GM23338 (cell line): ENCODE results near the gene DAB2. TPM values are rescaled to one million over a fixed set of nuclear protein-coding genes. Genes with fewer than 3 reads are reported as not detected.

Experiments
- ATAC-seq: fragments of 200-7000 bp; cut with Tn5 transposase; 3 replicates; pipeline ENCODE4 v1.9.1; 2020
- DNase-seq: peaks from one replicate; pipeline ENCODE4 v3.0.0-alpha.2; 2015; ENCODE audit warnings: low spot score
- H2AFZ ChIP-seq: fragments of 200-600 bp; sonication (generic); 2 replicates; pipeline ENCODE4 v1.8.0; 2016; ENCODE audit warnings: antibody characterized with exemption, mild to moderate bottlenecking, moderate library complexity
- H3F3A ChIP-seq: fragments of 200-600 bp; sonication (generic); replicated peaks from 2 replicates; pipeline ENCODE4 v1.8.0; 2017; ENCODE audit warnings: antibody characterized with exemption, mixed run types, low read depth
- H3K27ac ChIP-seq: fragments of 200-600 bp; sonication (generic); 2 replicates; pipeline ENCODE4 v1.6.1; 2016; ENCODE audit warnings: low read depth
- H3K27me3 ChIP-seq: fragments of 200-600 bp; sonication (generic); 2 replicates; pipeline ENCODE4 v1.8.0; 2016; ENCODE audit warnings: mild to moderate bottlenecking, mixed run types, moderate library complexity; ENCODE audit not compliant: insufficient read depth
- H3K36me3 ChIP-seq: fragments of 200-600 bp; sonication (generic); 2 replicates; pipeline ENCODE4 v1.8.0; 2016; ENCODE audit warnings: mild to moderate bottlenecking; ENCODE audit not compliant: insufficient read depth
- H3K4me1 ChIP-seq: fragments of 200-600 bp; sonication (generic); 2 replicates; pipeline ENCODE4 v1.8.0; 2016; ENCODE audit warnings: mild to moderate bottlenecking, moderate library complexity; ENCODE audit not compliant: insufficient read depth
- H3K4me2 ChIP-seq: fragments of 200-600 bp; sonication (generic); 2 replicates; pipeline ENCODE4 v1.7.1; 2017; ENCODE audit warnings: mixed run types
- H3K4me3 ChIP-seq: fragments of 200-600 bp; sonication (generic); 2 replicates; pipeline ENCODE4 v1.6.1; 2016; ENCODE audit warnings: mixed run types
- H3K79me2 ChIP-seq: fragments of 200-600 bp; sonication (generic); replicated peaks from 2 replicates; pipeline ENCODE4 v1.8.0; 2017; ENCODE audit warnings: mild to moderate bottlenecking; ENCODE audit not compliant: insufficient read depth
- H3K9me2 ChIP-seq: fragments of 200-600 bp; sonication (generic); 2 replicates; pipeline ENCODE4 v1.8.0; 2017; ENCODE audit not compliant: insufficient read depth
- H4K20me1 ChIP-seq: fragments of 200-600 bp; sonication (generic); replicated peaks from 2 replicates; pipeline ENCODE4 v1.8.0; 2017; ENCODE audit warnings: mild to moderate bottlenecking; ENCODE audit not compliant: insufficient read depth
- H3K27ac Mint-ChIP-seq: 2 replicates; pipeline ENCODE4 v1.8.0; 2020; ENCODE audit warnings: inconsistent platforms, mild to moderate bottlenecking, moderate library complexity, mixed read lengths
- H3K27me3 Mint-ChIP-seq: 3 replicates; pipeline ENCODE4 v1.8.0; 2022; ENCODE audit warnings: low read depth, mild to moderate bottlenecking, moderate library complexity, mixed read lengths, inconsistent platforms; ENCODE audit not compliant: insufficient read depth, poor library complexity
- H3K36me3 Mint-ChIP-seq: 3 replicates; pipeline ENCODE4 v1.8.0; 2021; ENCODE audit warnings: low read depth, mild to moderate bottlenecking, inconsistent platforms, moderate library complexity, mixed read lengths
- H3K4me1 Mint-ChIP-seq: 3 replicates; pipeline ENCODE4 v1.8.0; 2020; ENCODE audit warnings: mild to moderate bottlenecking, inconsistent platforms, mixed read lengths
- H3K4me3 Mint-ChIP-seq: 3 replicates; pipeline ENCODE4 v1.8.0; 2021; ENCODE audit warnings: moderate library complexity, mild to moderate bottlenecking, inconsistent platforms, mixed read lengths
- H3K9me3 Mint-ChIP-seq: 3 replicates; pipeline ENCODE4 v1.8.0; 2020; ENCODE audit warnings: moderate library complexity, mild to moderate bottlenecking, inconsistent platforms, mixed read lengths
- CREB1 ChIP-seq: fragments of 250-450 bp; sonication (Bioruptor Pico); IDR thresholded peaks from 2 replicates; pipeline ENCODE4 v1.5.0; 2020; ENCODE audit warnings: low read depth, mild to moderate bottlenecking, moderate library complexity
- EZH2 ChIP-seq: fragments of 200-600 bp; sonication (generic); IDR thresholded peaks from one replicate; pipeline ENCODE4 v1.8.0; 2017; ENCODE audit warnings: antibody characterized with exemption, mild to moderate bottlenecking, low read depth; ENCODE audit not compliant: unreplicated experiment
- EZH2phosphoT487 ChIP-seq: fragments of 200-600 bp; sonication (generic); IDR thresholded peaks from one replicate; pipeline ENCODE4 v1.8.1; 2018; ENCODE audit warnings: antibody characterized with exemption; ENCODE audit not compliant: unreplicated experiment
- JUNB ChIP-seq: IDR thresholded peaks from one replicate; pipeline ENCODE4 v1.6.1; 2016; ENCODE audit warnings: antibody characterized with exemption; ENCODE audit not compliant: unreplicated experiment
- NANOG ChIP-seq: IDR thresholded peaks from 2 replicates; pipeline ENCODE4 v1.6.1; 2016; ENCODE audit warnings: antibody characterized with exemption, borderline replicate concordance
- POLR2AphosphoS5 ChIP-seq: IDR thresholded peaks from 2 replicates; pipeline ENCODE4 v1.6.1; 2016; ENCODE audit warnings: antibody characterized with exemption, low read depth
- STAT1 ChIP-seq: IDR thresholded peaks from one replicate; pipeline ENCODE4 v1.6.1; 2016; ENCODE audit warnings: antibody characterized with exemption; ENCODE audit not compliant: unreplicated experiment
- ZNF114 ChIP-seq: fragments of 250-450 bp; sonication (Bioruptor Pico); IDR thresholded peaks from 2 replicates; pipeline ENCODE4 v1.5.0; 2020; ENCODE audit warnings: mild to moderate bottlenecking, moderate library complexity
- ZNF331 ChIP-seq: fragments of 250-450 bp; sonication (Bioruptor Pico); IDR thresholded peaks from 2 replicates; pipeline ENCODE4 v1.5.0; 2020; ENCODE audit warnings: low read depth, mild to moderate bottlenecking, moderate library complexity
- polyA plus RNA-seq: library from polyadenylated mRNA; unstranded; fragments of >200 nt; fragmentation: Nextera tagmentation; extraction: Ambion mirVana; gene quantifications from 2 replicates; pipeline ENCODE4 v1.2.1, GENCODE V29; 2016
- total RNA-seq: library from RNA; depleted of rRNA; stranded (reverse); fragments of >200 nt; shearing (Covaris generic); gene quantifications from 2 replicates; pipeline ENCODE4 v1.2.3, GENCODE V29; 2014
- TF ChIP-seq, protein P1 (sequence below), 2 experiments: fragments of 200-600 bp in 1 of 2; sonication (generic) in 1 of 2; conservative IDR thresholded peaks; 2 replicates each; pipeline versions ENCODE4 v1.5.1 to v1.6.1; 2016 to 2017; ENCODE audit warnings: antibody characterized with exemption in 2 of 2, low read depth in 2 of 2, mild to moderate bottlenecking in 2 of 2, moderate library complexity in 1 of 2
- TF ChIP-seq, protein P2 (sequence below): IDR thresholded peaks from one replicate; pipeline ENCODE4 v1.6.1; 2018; ENCODE audit warnings: antibody characterized with exemption; ENCODE audit not compliant: unreplicated experiment
- TF ChIP-seq, protein P3 (sequence below): fragments of 250-450 bp; sonication (Bioruptor Pico); IDR thresholded peaks from 2 replicates; pipeline ENCODE4 v1.5.0; 2020; ENCODE audit warnings: mild to moderate bottlenecking, moderate library complexity
- TF ChIP-seq, protein P4 (sequence below): IDR thresholded peaks from 2 replicates; pipeline ENCODE4 v1.6.1; 2016; ENCODE audit warnings: antibody characterized with exemption

Gene DAB2
- total and polyA plus RNA-seq, 2 experiments from 2014 or later = 6.4 to 8.4 TPM

DNA sequence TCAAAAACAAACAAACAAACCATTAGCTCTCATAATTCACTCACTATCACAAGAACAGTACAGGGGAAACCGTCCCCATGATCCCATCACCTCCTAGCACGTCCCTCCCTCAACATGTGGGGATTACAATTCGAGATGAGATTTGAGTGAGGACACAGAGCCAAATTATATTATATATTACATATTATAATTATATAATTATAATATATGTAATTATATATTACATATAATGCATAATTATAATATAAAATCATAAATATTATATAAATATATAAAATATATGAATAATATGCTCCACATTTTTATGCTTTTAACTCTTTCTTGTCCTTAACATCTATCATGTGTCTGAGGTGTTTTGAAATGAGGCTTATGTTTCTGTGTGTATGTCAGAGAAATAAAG, 57.1 kb downstream of the DAB2 start:
- Histone ChIP-seq H3K27ac (no peak overlapping the region), H3K9me2 (0 out of 2 replicates have a peak, but pooled peaks cover 3% of the 10 kb centered on the region), H3K79me2 (no peaks in the 10 kb centered on the region), H3F3A (no peaks in the 10 kb centered on the region), H3K36me3 (no peaks in the 10 kb centered on the region), H4K20me1 (no peaks in the 10 kb centered on the region), H2AFZ (no peak overlapping the region), H3K27me3 (no peaks in the 10 kb centered on the region), H3K4me1 (peaks cover 6% of the 10 kb centered on the region; the same call in 1 of the 2 replicates), H3K4me3 (no peak overlapping the region), H3K4me2 (no peak overlapping the region)
- peaks cover 5% of the 10 kb centered on the region for H3K27me3 Mint-ChIP-seq
- TF ChIP-seq JUNB (no peak), EZH2 (no peak), NANOG (no peak), ZNF331 (CRISPR knock-in tag) (no peak), ZNF114 (CRISPR knock-in tag) (no peak), STAT1 (no peak), POLR2AphosphoS5 (no peak), EZH2phosphoT487 (no peak), CREB1 (CRISPR knock-in tag) (no peak)
- TF ChIP-seq, protein P1, sequence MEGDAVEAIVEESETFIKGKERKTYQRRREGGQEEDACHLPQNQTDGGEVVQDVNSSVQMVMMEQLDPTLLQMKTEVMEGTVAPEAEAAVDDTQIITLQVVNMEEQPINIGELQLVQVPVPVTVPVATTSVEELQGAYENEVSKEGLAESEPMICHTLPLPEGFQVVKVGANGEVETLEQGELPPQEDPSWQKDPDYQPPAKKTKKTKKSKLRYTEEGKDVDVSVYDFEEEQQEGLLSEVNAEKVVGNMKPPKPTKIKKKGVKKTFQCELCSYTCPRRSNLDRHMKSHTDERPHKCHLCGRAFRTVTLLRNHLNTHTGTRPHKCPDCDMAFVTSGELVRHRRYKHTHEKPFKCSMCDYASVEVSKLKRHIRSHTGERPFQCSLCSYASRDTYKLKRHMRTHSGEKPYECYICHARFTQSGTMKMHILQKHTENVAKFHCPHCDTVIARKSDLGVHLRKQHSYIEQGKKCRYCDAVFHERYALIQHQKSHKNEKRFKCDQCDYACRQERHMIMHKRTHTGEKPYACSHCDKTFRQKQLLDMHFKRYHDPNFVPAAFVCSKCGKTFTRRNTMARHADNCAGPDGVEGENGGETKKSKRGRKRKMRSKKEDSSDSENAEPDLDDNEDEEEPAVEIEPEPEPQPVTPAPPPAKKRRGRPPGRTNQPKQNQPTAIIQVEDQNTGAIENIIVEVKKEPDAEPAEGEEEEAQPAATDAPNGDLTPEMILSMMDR (conservative IDR thresholded peaks at IDR 0.05; ENCODE audit: low read depth in 2 of 2) = no peak
- TF ChIP-seq, protein P2, sequence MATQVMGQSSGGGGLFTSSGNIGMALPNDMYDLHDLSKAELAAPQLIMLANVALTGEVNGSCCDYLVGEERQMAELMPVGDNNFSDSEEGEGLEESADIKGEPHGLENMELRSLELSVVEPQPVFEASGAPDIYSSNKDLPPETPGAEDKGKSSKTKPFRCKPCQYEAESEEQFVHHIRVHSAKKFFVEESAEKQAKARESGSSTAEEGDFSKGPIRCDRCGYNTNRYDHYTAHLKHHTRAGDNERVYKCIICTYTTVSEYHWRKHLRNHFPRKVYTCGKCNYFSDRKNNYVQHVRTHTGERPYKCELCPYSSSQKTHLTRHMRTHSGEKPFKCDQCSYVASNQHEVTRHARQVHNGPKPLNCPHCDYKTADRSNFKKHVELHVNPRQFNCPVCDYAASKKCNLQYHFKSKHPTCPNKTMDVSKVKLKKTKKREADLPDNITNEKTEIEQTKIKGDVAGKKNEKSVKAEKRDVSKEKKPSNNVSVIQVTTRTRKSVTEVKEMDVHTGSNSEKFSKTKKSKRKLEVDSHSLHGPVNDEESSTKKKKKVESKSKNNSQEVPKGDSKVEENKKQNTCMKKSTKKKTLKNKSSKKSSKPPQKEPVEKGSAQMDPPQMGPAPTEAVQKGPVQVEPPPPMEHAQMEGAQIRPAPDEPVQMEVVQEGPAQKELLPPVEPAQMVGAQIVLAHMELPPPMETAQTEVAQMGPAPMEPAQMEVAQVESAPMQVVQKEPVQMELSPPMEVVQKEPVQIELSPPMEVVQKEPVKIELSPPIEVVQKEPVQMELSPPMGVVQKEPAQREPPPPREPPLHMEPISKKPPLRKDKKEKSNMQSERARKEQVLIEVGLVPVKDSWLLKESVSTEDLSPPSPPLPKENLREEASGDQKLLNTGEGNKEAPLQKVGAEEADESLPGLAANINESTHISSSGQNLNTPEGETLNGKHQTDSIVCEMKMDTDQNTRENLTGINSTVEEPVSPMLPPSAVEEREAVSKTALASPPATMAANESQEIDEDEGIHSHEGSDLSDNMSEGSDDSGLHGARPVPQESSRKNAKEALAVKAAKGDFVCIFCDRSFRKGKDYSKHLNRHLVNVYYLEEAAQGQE = no peak
- TF ChIP-seq, protein P3, sequence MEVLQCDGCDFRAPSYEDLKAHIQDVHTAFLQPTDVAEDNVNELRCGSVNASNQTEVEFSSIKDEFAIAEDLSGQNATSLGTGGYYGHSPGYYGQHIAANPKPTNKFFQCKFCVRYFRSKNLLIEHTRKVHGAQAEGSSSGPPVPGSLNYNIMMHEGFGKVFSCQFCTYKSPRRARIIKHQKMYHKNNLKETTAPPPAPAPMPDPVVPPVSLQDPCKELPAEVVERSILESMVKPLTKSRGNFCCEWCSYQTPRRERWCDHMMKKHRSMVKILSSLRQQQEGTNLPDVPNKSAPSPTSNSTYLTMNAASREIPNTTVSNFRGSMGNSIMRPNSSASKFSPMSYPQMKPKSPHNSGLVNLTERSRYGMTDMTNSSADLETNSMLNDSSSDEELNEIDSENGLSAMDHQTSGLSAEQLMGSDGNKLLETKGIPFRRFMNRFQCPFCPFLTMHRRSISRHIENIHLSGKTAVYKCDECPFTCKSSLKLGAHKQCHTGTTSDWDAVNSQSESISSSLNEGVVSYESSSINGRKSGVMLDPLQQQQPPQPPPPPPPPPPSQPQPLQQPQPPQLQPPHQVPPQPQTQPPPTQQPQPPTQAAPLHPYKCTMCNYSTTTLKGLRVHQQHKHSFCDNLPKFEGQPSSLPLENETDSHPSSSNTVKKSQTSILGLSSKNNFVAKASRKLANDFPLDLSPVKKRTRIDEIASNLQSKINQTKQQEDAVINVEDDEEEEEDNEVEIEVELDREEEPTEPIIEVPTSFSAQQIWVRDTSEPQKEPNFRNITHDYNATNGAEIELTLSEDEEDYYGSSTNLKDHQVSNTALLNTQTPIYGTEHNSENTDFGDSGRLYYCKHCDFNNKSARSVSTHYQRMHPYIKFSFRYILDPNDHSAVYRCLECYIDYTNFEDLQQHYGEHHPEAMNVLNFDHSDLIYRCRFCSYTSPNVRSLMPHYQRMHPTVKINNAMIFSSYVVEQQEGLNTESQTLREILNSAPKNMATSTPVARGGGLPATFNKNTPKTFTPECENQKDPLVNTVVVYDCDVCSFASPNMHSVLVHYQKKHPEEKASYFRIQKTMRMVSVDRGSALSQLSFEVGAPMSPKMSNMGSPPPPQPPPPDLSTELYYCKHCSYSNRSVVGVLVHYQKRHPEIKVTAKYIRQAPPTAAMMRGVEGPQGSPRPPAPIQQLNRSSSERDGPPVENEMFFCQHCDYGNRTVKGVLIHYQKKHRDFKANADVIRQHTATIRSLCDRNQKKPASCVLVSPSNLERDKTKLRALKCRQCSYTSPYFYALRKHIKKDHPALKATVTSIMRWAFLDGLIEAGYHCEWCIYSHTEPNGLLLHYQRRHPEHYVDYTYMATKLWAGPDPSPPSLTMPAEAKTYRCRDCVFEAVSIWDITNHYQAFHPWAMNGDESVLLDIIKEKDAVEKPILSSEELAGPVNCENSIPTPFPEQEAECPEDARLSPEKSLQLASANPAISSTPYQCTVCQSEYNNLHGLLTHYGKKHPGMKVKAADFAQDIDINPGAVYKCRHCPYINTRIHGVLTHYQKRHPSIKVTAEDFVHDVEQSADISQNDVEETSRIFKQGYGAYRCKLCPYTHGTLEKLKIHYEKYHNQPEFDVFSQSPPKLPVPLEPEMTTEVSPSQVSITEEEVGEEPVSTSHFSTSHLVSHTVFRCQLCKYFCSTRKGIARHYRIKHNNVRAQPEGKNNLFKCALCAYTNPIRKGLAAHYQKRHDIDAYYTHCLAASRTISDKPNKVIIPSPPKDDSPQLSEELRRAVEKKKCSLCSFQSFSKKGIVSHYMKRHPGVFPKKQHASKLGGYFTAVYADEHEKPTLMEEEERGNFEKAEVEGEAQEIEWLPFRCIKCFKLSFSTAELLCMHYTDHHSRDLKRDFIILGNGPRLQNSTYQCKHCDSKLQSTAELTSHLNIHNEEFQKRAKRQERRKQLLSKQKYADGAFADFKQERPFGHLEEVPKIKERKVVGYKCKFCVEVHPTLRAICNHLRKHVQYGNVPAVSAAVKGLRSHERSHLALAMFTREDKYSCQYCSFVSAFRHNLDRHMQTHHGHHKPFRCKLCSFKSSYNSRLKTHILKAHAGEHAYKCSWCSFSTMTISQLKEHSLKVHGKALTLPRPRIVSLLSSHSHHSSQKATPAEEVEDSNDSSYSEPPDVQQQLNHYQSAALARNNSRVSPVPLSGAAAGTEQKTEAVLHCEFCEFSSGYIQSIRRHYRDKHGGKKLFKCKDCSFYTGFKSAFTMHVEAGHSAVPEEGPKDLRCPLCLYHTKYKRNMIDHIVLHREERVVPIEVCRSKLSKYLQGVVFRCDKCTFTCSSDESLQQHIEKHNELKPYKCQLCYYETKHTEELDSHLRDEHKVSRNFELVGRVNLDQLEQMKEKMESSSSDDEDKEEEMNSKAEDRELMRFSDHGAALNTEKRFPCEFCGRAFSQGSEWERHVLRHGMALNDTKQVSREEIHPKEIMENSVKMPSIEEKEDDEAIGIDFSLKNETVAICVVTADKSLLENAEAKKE (CRISPR knock-in tag) = no peak
- TF ChIP-seq, protein P4, sequence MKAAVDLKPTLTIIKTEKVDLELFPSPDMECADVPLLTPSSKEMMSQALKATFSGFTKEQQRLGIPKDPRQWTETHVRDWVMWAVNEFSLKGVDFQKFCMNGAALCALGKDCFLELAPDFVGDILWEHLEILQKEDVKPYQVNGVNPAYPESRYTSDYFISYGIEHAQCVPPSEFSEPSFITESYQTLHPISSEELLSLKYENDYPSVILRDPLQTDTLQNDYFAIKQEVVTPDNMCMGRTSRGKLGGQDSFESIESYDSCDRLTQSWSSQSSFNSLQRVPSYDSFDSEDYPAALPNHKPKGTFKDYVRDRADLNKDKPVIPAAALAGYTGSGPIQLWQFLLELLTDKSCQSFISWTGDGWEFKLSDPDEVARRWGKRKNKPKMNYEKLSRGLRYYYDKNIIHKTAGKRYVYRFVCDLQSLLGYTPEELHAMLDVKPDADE = no peak
- ATAC-seq (no peak), DNase-seq (no peak)
- H3K9me3 Mint-ChIP-seq = no peaks in the 10 kb centered on the region
- no peak overlapping the region for H3K4me3 Mint-ChIP-seq
- H3K36me3 Mint-ChIP-seq = no peaks in the 10 kb centered on the region
- no peak overlapping the region for H3K27ac Mint-ChIP-seq
- H3K4me1 Mint-ChIP-seq = peaks cover 17% of the 10 kb centered on the region
